Mesangial cell (primary cell): ENCODE measurements around the gene NHSL1. TPM values are rescaled to one million over a fixed set of nuclear protein-coding genes. Genes with fewer than 3 reads are reported as not detected.

Experiments
- total RNA-seq: library from RNA; depleted of rRNA; stranded (reverse); fragments of >200 nt; gene quantifications from 2 replicates; pipeline ENCODE4 v1.2.3, GENCODE V29; 2015

NHSL1 gene
- total RNA-seq: 9.3 and 11.8 TPM in 2 replicates

GRCh38 chr6:138499303-138500018 lies at the start of gene NHSL1:
Gene NHSL1, minus strand, starts transcription at chr6:138499494. Its CDS starts 204 bp downstream, at chr6:138499290.

GRCh38 chr6:138403801-138404665 lies 95.3 kb downstream of the NHSL1 start, which contains the start of gene HEBP2:
Gene HEBP2, plus strand, starts transcription at chr6:138404223. Its CDS starts 273 bp downstream, at chr6:138404496.

DNA sequence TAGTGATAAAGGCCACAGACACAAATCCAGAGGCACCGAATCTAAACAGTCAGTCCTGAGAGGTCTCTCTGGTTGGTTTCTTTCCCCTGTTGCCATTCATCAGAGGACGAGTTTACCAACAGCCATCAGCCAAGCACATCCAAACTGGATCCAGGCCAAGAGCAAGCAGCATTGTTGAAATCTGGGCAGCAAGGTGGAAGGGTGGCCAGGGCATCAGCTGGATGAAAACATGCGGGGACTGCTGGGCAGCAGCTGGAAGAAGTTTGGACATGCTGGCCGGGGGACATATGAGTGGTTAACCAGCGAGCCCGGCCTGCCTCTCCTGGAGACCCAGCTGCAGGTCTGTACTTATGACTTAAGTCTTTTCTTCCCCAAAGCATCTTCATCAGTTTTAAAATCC lies 121.5 kb downstream of the NHSL1 start, which contains the start of gene SMIM28:
Gene SMIM28 (plus strand): TSS at position 62 of the 400 bp plus-strand sequence. CDS start 168 bp downstream, at position 230.

Other genes with a start within 250 kb of the NHSL1 start
- gene SMIM28, start 121.6 kb downstream of the NHSL1 start, total RNA-seq: not detected in 2 replicates
- 18.6 and 30.6 TPM in 2 replicates for gene HEBP2, start 95.3 kb downstream of the NHSL1 start, total RNA-seq